Stimulated activated CD4-positive, alpha-beta T cell treated with anti-CD3 and anti-CD28 coated beads, TNF-alpha, amount 100 ng/mL, for 24 hours (primary cell): Measurements from ENCODE around the gene SCRG1.

Experiments
- DNase-seq, 3 experiments: peaks; one replicate each; pipeline ENCODE4 v3.0.0-alpha.2; 2020; ENCODE audit warnings: low read depth in 3 of 3

SCRG1 gene

GRCh38 chr4:173411106-173411693 lies 12.3 kb upstream of the SCRG1 start:
- DNase-seq = no peak

- DNase-seq = no peak
Observed at GRCh38 chr4:173410079-173410478, 11.2 kb upstream of the SCRG1 start.

- no peak for DNase-seq
Observed at GRCh38 chr4:173405840-173406606, 7.1 kb upstream of the SCRG1 start.

GRCh38 chr4:173404296-173404865 lies 5.5 kb upstream of the SCRG1 start:
- DNase-seq = no peak

GRCh38 chr4:173403051-173403450 lies 4.1 kb upstream of the SCRG1 start:
- DNase-seq = no peak

GRCh38 chr4:173401063-173401462 lies 2.1 kb upstream of the SCRG1 start:
- DNase-seq = no peak

GRCh38 chr4:173398220-173398619 lies 696 bp downstream of the SCRG1 start:
- no peak for DNase-seq

GRCh38 chr4:173397604-173398003 lies 1.3 kb downstream of the SCRG1 start:
- no peak for DNase-seq

- no peak for DNase-seq
Observed at GRCh38 chr4:173391701-173392100, 7.2 kb downstream of the SCRG1 start.

- DNase-seq = no peak
Observed at GRCh38 chr4:173386751-173387150, 12.2 kb downstream of the SCRG1 start.

- DNase-seq = no peak
Observed at GRCh38 chr4:173382349-173382748, 16.6 kb downstream of the SCRG1 start.

- DNase-seq = no peak
Observed at GRCh38 chr4:173381610-173382009, 17.3 kb downstream of the SCRG1 start.

GRCh38 chr4:173380987-173381386 lies 17.9 kb downstream of the SCRG1 start:
- DNase-seq = no peak

- no peak for DNase-seq
Observed at GRCh38 chr4:173379929-173380328, 19.0 kb downstream of the SCRG1 start.

- no peak for DNase-seq
Observed at GRCh38 chr4:173374588-173374987, 24.3 kb downstream of the SCRG1 start.

- DNase-seq = peak; percentile 9 to 28 (median 13)
Observed at GRCh38 chr4:173371292-173372192, 27.4 kb downstream of the SCRG1 start.

- peak; percentile 92 to 96 (median 94) for DNase-seq
Observed at GRCh38 chr4:173370477-173371291, 28.2 kb downstream of the SCRG1 start, which contains the start of gene SAP30. Gene SAP30, plus strand, starts transcription at chr4:173370954. Its CDS starts 229 bp downstream, at chr4:173371183.

- peak in 1 of 3 experiments; percentile 48 for DNase-seq
Observed at GRCh38 chr4:173370130-173370476, 28.8 kb downstream of the SCRG1 start.

- no peak for DNase-seq
Observed at GRCh38 chr4:173367946-173368345, 31.0 kb downstream of the SCRG1 start.

GRCh38 chr4:173367285-173367684 lies 31.6 kb downstream of the SCRG1 start:
- DNase-seq = no peak

- no peak for DNase-seq
Observed at GRCh38 chr4:173365359-173365996, 33.4 kb downstream of the SCRG1 start.
